Measurements from ENCODE around the gene KCNJ15.
"Not testable (repeated sequence)": the region's sequence is repeated elsewhere in the genome, so short reads cannot be mapped to it uniquely, and the experiment has no call there.

Gene KCNJ15

DNA sequence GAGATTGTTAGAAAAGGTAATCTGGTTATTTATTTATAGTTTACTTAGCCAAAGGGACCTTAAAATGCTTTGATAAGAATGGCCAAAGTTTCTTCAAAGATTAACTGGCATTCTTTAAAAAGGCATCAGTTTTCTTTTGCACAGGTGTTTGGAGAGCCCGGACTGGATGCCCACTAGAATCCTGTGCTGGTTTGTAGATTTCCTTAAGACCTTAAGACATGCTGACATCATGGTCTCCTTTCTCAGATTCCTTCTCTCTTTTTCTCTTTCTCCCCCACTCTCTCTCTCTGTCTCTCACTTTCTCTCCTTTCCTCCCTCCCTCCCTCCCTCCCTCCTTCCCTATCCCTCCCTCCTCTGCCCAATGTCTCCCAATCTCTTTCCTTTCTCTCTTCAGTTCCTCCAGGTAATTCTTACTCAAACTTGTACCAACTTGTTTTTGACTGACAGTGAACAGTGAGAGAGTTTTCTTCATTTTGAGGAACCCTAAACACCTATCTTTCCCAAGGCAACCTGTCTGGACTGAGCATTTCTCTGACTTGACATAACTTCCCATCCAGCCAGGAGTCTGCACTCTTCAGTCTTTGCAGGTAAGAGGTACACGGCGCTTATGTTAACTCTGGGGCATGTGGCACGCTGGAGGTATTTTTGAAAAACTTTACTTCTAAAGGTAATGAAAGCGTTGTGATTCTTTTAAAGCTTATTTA is at the start of gene KCNJ15:
KCNJ15 (plus strand) TSS at position 393 of the 704 bp plus-strand sequence. CDS start 42,271 bp downstream, outside the sequence.
- no peak for DNase-seq

DNA sequence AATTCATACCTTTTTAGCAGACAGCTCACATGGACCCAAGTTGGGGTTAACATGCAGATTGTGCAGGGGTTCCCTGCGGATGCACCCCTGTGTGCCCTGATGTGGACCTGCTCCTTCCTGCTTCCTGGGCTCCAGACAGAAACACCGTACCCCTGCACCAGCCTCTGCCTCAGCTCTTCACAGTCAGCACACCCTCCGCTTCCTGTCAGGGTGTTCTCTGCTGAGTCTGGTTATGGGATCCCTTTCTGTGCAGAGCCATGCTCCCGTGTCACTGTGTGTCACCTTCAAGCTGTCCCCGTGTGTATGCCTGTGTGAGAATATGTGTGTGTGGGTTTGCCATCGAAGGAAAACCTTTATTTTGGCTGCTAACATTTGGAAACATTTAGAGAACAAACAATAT is 48.7 kb upstream of the KCNJ15 start:
- peak; percentile 64 to 69 for DNase-seq

DNA sequence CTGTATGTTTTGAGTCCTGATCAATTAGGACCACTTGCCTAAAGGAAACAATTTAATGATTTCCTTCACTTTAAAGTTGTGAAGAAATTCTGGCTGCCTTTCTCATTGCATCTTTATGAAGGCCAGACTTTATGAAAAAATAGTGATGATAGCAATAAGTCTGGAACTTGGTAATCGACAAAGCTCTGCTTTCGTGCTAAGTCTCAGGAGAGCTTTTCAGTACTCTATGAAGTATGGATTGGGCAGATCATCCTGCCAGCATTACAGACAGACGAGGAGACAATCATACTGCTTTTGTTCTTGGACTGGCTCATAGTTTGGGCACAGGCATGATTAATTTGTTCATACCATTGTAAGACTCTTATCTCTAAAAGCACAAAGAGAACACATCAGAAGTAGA is 45.5 kb upstream of the KCNJ15 start:
- DNase-seq: no peak

DNA sequence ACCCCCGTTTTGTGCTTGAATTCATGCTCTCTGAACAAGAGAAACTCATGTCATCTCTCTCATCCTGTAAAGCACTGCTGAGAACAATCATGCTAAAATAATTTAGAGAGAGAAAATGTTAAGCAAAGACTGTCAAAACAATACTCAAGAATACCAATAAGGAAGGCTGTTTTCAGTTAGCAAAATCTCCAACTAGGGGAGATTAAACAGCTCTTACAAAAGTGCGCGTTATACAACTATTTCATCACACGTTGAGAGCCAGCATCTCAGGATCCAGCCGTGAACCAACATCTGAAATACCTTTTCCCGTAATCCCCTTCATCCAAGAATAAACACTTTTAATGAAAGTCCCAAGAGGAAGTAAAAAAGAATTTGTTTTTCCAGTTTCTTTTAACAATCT is 44.1 kb upstream of the KCNJ15 start:
- DNase-seq: no peak

DNA sequence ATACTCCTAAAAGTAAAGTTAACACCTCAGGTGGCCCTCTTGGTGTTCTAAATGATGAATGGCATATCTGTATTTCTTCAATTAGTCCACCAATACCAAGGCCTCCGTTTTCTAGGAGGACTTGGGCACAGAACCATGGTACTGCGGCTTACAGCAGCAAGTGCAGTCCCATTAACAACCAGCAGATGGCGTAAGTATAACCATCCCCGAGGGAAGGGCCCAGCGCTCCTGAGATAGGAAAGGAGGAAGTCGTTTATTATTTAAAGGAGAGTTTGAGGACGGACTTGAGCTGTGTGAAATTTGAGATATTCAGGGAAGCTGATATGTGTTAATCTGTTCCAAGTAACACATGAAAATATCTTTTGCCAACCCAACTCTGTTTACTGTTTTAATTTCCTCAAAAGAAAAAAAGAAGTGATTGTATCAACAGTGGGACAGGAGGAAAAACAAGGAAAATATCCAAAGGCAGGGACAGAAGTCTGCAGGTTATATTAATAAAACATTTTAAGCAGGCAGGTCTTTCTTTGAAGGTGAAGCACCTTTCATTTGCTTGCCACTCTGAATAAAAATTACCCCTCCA is 37.7 kb upstream of the KCNJ15 start:
- DNase-seq: peak; percentile 93 to 95

DNA sequence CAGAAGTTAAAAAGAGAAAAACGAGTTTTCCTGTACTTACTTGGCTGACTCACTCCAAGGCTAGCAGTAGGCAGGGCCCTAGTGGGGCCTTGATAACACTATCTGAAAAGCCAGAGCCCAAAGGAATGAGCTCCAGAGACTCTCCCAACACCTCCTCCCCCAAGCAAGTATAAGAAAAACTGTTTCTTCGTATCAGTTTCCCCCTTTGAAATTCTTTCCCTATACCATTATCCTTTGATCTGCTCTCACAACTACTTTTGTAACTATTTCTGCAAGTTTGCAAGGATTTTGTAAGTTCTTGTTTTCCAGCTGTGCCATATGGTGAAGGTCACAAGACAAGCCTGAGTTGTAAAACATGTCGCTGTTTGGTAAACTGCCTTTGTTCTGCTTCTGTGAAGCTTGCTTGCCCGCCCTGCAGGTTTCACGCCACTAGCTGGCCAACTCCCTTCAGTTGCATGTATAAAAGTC is 36.5 kb upstream of the KCNJ15 start:
- no peak for DNase-seq

DNA sequence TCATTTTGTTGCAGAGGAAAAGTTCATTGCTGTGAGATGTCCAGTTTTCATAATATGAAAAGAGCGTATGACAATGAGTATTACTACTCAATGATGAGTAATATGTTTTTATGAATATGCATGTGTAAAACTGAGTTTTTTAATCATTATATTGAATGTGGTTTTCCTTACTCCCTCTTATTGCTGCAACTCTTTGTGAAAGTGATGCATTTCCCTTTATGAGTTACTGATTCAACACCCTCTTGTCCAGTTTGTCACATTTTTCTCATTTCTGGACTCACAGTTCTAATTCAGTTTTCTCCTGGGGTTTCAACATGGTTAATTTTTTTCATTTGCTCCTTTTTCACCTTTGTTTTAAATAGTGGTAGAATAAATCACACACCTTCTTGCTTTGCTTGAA is 35.2 kb upstream of the KCNJ15 start:
- no peak for DNase-seq

DNA sequence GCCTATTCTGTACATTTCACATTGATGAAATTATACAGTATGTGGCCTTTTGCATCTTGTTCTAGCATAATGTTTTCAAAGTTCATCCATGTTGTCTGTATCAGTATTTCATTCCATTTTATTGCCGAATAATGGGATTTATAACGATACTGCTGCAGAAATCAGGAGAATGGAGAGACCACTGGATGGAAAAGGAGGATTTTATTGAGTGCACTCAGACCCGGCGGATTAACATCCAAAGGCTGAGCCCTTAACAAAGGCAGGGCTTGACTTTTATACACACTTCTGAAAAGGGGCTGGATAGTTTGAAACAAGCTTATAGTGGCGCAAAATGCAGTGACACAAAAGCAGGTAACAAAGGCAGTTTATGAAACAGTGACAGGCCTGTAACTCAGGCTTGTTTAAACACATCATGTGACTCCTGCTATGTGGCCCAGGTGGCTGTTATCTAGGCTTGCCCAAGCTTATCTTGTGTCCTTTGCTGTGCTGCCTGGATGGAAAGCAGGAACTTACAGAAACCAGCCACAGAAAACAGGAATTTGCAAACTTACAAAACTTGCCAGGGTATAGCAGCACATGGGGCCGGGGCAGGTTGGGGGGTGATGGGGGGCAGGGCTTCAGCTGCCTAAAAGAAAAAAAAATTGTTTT is 32.8 kb upstream of the KCNJ15 start:
- peak; percentile 27 to 30 for DNase-seq

DNA sequence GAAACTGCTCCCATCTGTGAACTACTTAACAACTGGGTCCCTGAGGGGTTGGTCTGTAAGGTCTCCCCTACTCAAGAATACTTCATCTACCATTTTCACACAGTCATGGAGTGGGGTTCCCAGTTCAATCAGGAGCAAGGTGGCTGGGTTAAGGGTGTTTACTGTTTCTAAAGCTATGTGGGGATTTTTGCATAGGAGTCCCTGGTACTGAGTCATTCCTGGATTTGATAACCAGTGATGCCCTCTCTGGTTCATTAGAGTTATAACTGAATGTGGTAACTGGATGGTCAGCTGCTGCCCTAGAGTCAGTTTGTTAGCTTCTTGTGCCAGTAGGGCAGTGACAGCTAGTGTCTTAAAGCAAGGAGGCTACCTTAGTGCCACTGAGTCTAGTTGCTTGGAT is 29.4 kb upstream of the KCNJ15 start:
- DNase-seq: no peak

DNA sequence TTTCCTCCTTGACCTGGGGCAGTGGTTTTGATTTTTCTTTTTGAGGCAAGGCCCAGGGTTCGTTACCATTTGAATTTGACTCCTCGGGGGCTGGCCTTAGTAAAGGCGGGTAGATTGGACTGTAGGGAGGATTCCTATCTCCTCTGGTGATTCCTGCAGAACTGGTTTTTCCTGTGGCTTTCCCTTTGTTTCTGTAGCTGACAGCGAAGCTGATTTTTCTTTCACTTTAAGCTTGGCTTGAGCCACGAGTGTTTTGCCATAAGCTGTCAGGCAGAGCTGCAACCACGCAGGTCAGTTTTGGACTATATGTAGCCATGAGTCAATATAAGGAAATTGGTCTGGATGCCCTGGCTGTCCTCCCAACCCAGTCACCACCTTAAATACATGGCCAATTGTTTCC is 28.7 kb upstream of the KCNJ15 start:
- no peak for DNase-seq

DNA sequence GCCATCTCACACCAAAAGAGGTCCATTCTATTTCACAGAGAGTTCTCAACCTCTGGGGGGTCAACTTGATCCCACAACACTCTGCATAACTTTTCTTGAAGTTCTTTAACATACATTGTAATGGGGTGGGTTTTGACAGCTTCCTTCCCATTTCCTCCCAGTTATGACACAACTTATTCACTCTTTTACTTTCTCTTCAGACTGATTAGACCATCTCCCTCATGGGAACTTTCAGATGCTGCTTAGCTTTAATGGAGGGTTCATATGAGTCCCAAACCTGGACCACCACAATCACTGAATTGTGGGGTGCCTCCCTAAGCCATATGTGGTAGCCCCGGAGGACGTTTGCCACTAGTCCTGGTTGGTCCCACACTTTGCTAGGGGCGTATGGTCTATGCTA is 28.3 kb upstream of the KCNJ15 start:
- DNase-seq: no peak

DNA sequence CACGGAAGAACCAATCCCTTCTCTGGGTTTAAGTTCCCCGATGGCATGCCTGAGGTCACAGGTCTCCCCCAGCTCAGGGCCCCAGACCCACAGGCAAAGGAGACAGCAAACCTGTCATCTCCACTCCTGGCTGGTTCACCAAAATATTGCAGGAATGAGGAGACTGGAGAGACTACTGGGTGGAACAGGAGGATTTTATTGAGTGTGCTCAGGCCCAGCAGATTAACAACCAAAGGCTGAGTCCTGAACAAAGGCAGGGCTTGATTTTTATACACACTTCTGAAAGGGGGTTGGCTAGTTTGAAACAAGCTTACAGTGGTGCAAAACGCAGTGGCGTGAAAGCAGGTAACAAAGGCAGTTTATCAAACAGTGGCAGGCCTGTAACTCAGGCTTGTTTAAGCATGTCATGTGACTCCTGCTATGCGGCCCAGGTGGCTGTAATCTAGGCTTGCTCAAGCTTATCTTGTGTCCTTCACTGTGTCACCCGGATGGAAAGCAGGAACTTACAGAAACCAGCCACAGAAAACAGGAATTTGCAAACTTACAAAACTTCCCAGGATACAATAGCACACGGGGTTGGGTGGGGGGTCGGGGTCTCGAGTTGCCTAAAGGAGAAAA is 27.4 kb upstream of the KCNJ15 start:
- DNase-seq: peak; percentile 14 to 45

DNA sequence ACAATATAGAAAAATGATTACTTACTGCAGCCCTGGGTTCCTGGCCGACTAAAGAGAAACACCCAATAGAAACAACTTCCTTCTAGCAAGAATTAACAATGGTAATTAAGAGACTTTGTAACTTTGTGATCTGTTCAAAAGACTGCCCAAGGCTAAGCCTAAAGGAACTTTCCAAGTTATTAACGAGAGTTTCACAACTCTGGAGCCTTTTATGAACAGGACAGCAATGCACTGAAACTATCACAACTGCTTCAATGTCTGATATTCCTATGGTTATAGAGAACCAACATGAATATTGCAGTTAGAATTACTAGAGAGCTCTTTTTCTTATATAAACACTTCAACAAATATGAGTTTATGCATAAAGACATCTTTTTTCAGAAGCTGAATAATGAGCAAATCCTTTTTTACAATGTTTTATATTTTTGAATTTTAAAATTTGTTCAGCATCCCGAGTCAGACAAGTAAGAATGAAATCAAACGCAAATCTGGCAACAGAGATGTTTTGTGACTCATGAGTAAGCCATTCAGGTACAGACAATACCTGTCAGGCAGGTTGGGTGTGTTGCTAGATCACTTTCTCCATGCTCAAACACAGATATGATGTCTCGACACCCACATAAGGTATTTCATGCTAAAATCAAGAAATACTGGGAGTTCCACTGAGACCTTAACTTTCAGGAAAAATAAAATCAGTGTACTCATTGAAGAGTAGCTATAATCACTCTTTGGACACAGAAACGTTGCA is 22.2 kb upstream of the KCNJ15 start:
- DNase-seq: no peak

DNA sequence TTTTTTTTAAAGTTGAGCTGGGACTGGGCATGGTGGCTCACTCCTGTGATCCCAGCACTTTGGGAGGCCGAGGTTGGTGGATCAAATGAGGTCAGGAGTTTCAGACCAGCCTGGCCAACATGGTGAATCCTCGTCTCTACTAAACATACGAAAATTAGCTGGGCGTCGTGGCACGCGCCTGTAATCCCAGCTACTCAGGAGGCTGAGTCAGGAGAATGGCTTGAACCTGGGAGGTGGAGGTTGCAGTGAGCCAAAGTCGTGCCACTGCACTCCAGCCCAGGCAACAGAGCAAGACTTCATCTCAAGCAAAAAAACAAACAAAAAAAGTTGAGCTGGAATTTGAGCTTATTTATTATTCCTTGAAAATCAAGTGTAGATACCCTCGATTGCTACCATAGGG is 21.5 kb upstream of the KCNJ15 start:
- not testable (repeated sequence) for DNase-seq

DNA sequence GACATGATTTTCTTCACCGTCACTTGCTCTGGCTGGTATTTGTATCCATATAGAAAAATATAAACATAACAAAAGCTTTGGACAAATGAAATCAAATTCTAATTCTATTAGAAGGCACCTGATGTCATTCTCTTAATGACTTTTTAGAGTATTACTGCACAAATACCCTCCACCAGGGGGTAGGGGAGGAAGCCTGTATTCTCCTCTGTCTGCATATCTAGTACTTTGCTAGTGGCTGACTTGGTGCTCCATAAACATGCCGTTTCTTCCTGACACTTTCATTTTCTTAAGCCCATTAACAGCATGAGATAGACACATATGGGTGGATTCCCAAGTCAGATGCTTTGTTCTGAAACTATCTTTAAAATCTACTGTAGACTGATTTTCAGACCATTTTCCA is 20.6 kb upstream of the KCNJ15 start:
- no peak for DNase-seq

DNA sequence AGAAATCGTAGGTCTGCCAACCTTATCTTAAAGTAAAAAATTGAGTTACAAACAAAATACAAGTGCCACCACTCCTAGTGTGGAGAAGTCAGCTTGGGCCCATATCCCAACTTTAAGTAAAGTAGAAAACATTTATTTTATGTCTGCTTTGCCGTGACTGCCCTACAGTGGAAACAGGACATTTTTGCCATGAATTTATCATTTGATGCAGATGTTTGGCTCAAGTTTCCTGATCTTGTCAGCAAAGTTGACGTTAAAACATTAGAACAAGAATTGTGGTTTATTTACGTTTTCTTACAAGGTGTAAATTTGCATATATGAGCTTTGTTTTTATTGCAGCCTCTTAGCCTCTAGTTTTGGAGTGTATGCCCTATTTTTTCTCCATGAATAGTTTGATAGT is 17.1 kb upstream of the KCNJ15 start:
- no peak for DNase-seq

DNA sequence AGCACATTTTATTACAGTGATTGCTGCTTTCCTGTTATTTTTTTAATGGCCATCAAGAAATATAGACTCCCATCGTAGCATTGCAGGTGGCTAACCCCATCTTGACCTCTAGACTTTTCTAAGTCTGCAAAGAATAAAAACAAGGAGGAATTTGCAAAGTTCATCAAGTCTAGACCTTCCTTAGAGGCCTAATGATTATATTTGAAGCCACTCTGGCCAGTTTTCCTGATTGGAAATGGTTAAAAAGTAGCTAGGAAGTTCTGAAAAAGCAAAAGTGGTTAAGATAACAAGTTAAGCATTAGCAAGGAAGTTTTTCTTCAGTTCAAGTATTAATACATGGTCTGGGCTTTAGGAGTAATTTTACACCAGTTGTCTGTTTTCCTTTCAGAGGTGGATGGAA is 16.7 kb upstream of the KCNJ15 start:
- no peak for DNase-seq

DNA sequence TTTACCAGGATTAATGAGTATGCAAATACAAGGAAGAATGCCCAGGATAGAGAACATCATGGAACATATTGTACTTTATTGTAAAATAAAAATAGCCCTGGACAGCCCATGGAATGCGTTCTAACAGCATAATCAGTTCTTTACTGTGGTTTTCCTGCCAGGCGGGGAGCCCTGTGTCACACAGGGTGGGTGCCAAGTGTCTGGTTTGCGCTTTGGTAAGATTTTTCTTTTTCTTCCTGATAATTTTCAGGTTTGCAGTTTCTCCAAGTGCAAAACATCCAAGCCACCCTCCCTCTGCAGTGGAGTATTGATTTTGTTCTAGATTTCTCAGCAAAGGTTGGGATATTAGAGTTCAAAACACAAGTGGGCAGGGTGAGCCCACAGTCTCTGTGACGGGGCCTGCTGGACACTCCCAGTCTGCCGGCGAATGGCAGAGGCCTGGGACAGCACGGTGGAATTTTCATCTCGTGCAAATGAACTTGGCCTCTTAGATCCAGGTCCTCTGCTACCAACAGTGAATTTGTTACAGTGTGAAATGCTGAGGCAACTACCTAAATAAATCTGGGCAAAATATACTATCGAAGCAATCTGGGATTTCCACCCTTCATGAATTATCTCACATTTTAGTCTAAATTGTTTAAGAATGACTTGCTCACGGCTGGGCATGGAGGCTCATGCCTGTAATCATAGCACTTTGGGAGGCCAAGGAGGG is 15.6 kb upstream of the KCNJ15 start:
- no peak for DNase-seq

DNA sequence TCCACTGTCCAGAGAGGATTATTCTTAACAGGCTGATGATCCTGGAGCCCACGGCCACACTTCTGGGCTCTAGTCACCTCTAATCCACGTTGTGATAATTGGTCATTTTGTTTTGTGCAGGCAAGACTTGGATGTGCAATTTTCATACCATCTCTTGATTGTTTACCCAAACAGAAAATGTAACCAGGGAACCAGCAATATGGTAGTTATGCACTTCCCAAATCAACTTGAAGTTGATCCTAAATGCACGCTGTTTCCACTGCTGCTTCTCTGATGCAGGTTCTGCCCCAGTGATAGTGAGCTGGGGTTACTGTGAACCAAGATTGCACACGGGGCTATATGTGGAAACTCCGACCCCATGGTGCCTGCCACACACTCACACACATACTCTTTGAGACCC is 14.7 kb upstream of the KCNJ15 start:
- no peak for DNase-seq

DNA sequence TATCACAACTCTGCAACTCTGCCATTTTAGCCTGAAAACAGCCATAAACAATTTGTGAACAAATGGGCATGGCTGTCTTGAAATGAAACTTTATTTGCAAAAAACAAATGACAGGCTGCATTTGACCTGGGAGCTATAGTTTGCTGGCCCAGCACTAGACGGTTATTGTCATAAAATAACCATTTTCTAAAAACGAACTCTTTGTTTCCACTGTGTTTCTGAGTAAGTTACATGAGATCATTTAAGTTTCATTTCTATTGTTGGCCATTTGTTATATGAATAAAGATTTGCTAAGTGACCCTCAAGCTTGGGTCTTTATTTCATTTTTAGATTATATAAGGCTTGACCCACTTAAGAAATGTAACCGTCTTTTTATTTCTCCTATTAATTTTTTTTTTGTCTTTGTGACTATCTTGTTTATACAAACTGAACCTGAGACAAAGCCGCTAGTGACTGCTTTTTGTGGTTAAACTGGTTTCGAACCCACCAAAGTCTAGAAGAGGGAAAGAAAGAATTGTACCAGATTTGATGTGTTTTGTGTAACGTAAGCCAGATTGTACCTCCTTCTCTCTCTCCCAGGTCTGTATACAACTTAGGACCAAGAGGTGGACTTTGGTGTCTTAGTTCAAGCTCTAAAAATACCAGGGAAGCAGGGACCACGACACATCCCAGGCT is 12.9 kb upstream of the KCNJ15 start:
- no peak for DNase-seq

DNA sequence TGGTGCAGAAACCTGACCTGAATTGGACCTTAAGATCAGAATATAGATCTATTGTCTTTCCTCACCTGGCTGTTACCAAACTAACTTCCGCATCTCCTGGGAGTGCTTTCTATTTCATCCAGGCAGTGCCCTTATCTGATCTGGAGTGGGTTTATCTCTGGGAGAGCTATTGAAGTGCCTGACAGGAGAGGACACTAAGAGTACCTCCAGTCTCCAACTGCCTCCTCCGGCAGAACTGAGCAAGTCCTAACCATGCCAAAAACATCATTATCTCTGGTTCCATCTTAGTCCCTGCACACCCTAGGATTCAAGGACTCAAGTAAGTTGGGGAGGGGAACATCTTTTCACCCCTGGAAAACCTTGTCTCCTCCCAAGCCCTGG is 12.4 kb upstream of the KCNJ15 start:
- no peak for DNase-seq

Measured in Kasumi-1 (cell line).